A673 (cell line): ENCODE results near the gene CAPN7. TPM values are rescaled to one million over a fixed set of nuclear protein-coding genes. Genes with fewer than 3 reads are reported as not detected.

ENCODE experiments used
- BruUV-seq: library from RNA; stranded (reverse); fragments of 400-500 nt; replicated peaks from 2 replicates; lab custom pipeline; 2021; lab: Mats Ljungman, UMichigan
- CTCF ChIA-PET: fragments of 300-600 bp; sonication (Branson Sonifier 250); formaldehyde crosslinking; loops from one replicate; lab custom pipeline; 2022; ENCODE audit warnings: antibody characterized with exemption; lab: Charles Lee
- POLR2A ChIA-PET: fragments of 300-600 bp; sonication (Branson Sonifier 250); formaldehyde crosslinking; loops from one replicate; lab custom pipeline; 2022; ENCODE audit warnings: antibody characterized with exemption; ENCODE audit not compliant: low non-redundant PET; lab: Charles Lee
- DNase-seq: peaks from one replicate; pipeline ENCODE4 v3.0.0-alpha.2; 2015; ENCODE audit warnings: low spot score
- H3K27ac ChIP-seq: fragments of 200-600 bp; sonication (generic); 2 replicates; pipeline ENCODE4 v1.5.1; 2016; ENCODE audit warnings: mixed run types, low read depth, mild to moderate bottlenecking, mixed read lengths, antibody characterized with exemption, low read length; ENCODE audit not compliant: poor library complexity, severe bottlenecking
- H3K27me3 ChIP-seq: fragments of 200-600 bp; sonication (generic); replicated peaks from 2 replicates; pipeline ENCODE4 v1.6.1; 2017; ENCODE audit warnings: mixed run types, low read depth, mild to moderate bottlenecking, mixed read lengths, antibody characterized with exemption, low read length; ENCODE audit not compliant: insufficient read depth, poor library complexity
- H3K36me3 ChIP-seq: fragments of 200-600 bp; sonication (generic); 2 replicates; pipeline ENCODE4 v1.6.1; 2016; ENCODE audit warnings: mixed run types, mild to moderate bottlenecking, mixed read lengths, antibody characterized with exemption, low read length; ENCODE audit not compliant: insufficient read depth, poor library complexity, severe bottlenecking
- H3K4me1 ChIP-seq: fragments of 200-600 bp; sonication (generic); 2 replicates; pipeline ENCODE4 v1.6.1; 2017; ENCODE audit warnings: mixed run types, mild to moderate bottlenecking, mixed read lengths, antibody characterized with exemption, low read length; ENCODE audit not compliant: insufficient read depth, poor library complexity, severe bottlenecking
- H3K4me3 ChIP-seq: fragments of 200-600 bp; sonication (generic); 2 replicates; pipeline ENCODE4 v1.5.1; 2016; ENCODE audit warnings: low read depth, mixed run types, mild to moderate bottlenecking, mixed read lengths, low read length; ENCODE audit not compliant: poor library complexity, severe bottlenecking
- H3K9me3 ChIP-seq: fragments of 200-600 bp; sonication (generic); 2 replicates; pipeline ENCODE4 v1.6.1; 2016; ENCODE audit warnings: mixed run types, low read depth, mild to moderate bottlenecking, mixed read lengths, antibody characterized with exemption, low read length; ENCODE audit not compliant: poor library complexity, severe bottlenecking
- CTCF ChIP-seq: fragments of 300-800, 200-600 bp; sonication (generic); conservative IDR thresholded peaks from 2 replicates; pipeline ENCODE4 v1.5.1; 2017; ENCODE audit warnings: low read depth, mild to moderate bottlenecking, antibody characterized with exemption, low read length, moderate library complexity, mixed read lengths
- EZH2 ChIP-seq: fragments of 200-600 bp; sonication (generic); IDR thresholded peaks from 2 replicates; pipeline ENCODE4 v1.6.1; 2017; ENCODE audit warnings: borderline replicate concordance, low read depth, mild to moderate bottlenecking, mixed read lengths, antibody characterized with exemption, low read length; ENCODE audit not compliant: poor library complexity, severe bottlenecking
- intact Hi-C: fragments of 100-400 bp; cut with micrococcal nuclease; formaldehyde crosslinking; loops from one replicate; pipeline ENCODE4 v1.10.0; 2022; ENCODE audit not compliant: unreplicated experiment
- total RNA-seq: library from RNA; stranded (reverse); gene quantifications from 2 replicates; pipeline ENCODE4 v1.2.3, GENCODE V29; 2021

CAPN7 gene
- total RNA-seq, 1 experiment from 2014 or later, result 38.6 TPM

DNA sequence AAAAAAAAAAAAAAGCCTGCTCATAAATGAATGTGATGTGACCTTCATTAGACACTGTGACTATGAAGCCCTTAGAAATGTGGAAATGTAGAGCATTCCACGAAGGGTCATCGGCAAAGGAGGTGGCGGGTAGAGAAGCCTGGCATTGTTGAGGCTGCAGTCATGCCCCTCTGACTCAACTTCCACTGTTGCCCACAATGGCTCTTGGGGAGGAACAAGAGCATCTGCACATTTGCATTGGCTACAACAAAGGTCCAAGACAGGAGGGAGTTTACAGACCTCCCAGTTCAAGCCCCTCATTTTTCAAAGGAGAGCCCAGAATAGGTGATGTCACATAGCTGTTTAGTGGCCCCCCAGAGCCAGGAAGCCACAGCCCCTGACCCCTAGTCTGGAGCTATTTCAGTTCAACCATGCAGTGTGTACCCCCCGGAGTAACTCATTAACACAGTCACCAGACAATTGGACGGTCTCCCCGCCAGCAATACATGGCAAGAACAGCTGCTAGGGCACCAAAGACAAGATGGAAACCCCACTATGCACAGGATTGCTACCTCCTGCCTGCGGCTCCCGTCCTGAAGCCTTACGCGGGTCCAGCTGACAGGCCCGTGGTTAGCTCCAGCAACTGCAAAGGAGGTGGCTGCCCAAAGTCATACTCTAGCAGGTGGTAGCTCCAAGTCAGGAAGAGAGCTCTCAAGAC is 70.1 kb downstream of the CAPN7 start:
- ChIA-PET CTCF (no interaction called here), POLR2A (no interaction called here)
- Histone ChIP-seq H3K4me1 (no peaks in the 10 kb centered on the region), H3K27ac (no peak overlapping the region), H3K36me3 (no peaks in the 10 kb centered on the region), H3K27me3 (no peaks in the 10 kb centered on the region), H3K9me3 (no peaks in the 10 kb centered on the region), H3K4me3 (no peak overlapping the region)
- no peak for DNase-seq
- BruUV-seq, result no TSS peak
- intact Hi-C loops, result no loop called here
- TF ChIP-seq CTCF (no peak), EZH2 (no peak)

DNA sequence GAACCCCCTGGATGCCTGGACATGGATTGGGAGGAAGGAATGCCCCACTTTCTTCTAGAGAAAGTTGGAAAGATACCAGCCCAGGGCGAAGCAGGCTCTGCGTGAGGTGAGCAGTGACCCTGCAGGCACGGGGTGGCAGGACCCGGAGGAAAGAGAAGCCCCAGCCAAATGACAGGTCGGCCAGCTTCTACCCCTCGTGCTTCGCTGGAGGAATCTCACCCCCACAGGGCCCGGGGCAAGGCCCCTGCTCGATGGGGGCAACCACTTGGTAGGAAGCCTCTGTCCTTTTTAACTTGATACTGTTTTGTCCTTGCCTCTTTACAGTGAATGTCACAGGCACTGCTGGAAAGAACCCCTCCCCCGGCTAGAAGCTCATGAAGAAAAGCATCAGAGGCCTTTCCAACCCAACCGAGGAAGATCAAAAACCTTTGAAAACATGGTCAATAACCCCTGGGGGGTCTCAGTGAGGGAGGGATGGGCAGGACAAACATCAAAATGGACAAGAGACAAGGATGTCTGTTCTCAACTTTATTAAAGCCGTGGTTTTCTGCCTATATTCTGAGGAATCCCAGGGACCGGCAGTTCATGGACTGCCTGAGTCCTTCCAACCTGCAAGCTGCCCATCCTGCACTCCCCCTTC is 71.9 kb downstream of the CAPN7 start:
- Histone ChIP-seq H3K4me1 (no peaks in the 10 kb centered on the region), H3K4me3 (no peak overlapping the region), H3K36me3 (no peaks in the 10 kb centered on the region), H3K27me3 (no peaks in the 10 kb centered on the region), H3K27ac (no peak overlapping the region), H3K9me3 (no peaks in the 10 kb centered on the region)
- ChIA-PET CTCF (no interaction called here), POLR2A (no interaction called here)
- TF ChIP-seq EZH2, result no peak
- TF ChIP-seq CTCF, result no peak
- no TSS peak for BruUV-seq
- intact Hi-C loops, result no loop called here
- DNase-seq, result no peak

DNA sequence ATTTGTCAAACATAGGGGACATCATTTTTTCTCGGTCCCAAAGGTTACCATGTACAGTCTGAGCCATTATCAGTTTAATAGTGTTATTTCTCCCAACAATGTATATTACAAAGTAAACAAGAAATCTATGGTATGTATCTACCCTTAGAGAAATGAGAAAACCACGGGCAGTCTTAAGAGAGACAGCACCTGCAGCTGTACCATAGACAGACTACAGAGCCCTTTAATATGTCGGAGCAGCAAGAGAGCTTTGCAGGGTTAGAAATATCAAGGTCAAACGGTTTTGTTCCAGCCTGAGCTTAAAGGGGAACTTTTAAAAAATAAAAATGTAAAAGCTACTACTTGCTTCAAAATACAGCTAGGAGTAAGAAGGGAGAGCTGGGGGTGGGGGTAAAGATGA is 73.2 kb downstream of the CAPN7 start:
- H3K27me3 ChIP-seq, result no peaks in the 10 kb centered on the region
- CTCF ChIA-PET, result no interaction called here
- H3K4me1 ChIP-seq, result peaks cover 3% of the 10 kb centered on the region
- no peaks in the 10 kb centered on the region for H3K36me3 ChIP-seq
- DNase-seq, result no peak
- intact Hi-C loops, result no loop called here
- TF ChIP-seq CTCF (no peak), EZH2 (no peak)
- no peaks in the 10 kb centered on the region for H3K9me3 ChIP-seq
- H3K4me3 ChIP-seq, result no peak overlapping the region
- POLR2A ChIA-PET, result no interaction called here
- no peak overlapping the region for H3K27ac ChIP-seq
- BruUV-seq, result no TSS peak
